OCI-LY7 (cell line): ENCODE data around the gene PCBP3. TPM values are rescaled to one million over a fixed set of nuclear protein-coding genes. Genes with fewer than 3 reads are reported as not detected.

ENCODE experiments used
- Bru-seq: library from RNA; stranded (reverse); fragments of 400-500 nt; gene quantifications from one replicate; lab custom pipeline; 2021; lab: Mats Ljungman, UMichigan
- BruChase-seq, 2 experiments: library from RNA; stranded (reverse); fragments of 400-500 nt; gene quantifications; one replicate each; lab custom pipeline; 2021; lab: Mats Ljungman, UMichigan
- BruUV-seq: library from RNA; stranded (reverse); fragments of 400-500 nt; replicated peaks from 2 replicates; lab custom pipeline; 2021; lab: Mats Ljungman, UMichigan
- CTCF ChIA-PET: fragments of 300-600 bp; sonication (Branson Sonifier 250); formaldehyde crosslinking; loops from one replicate; lab custom pipeline; 2022; ENCODE audit warnings: antibody characterized with exemption; ENCODE audit not compliant: unreplicated experiment; lab: Charles Lee
- POLR2A ChIA-PET: fragments of 300-600 bp; sonication (Branson Sonifier 250); formaldehyde crosslinking; loops from one replicate; lab custom pipeline; 2022; ENCODE audit warnings: antibody characterized with exemption; lab: Charles Lee
- DNase-seq: peaks from one replicate; pipeline ENCODE4 v3.0.0-alpha.2; 2015; ENCODE audit warnings: low spot score
- H2AFZ ChIP-seq: fragments of 200-600 bp; sonication (generic), shearing (Covaris generic); 2 replicates; pipeline ENCODE4 v1.6.1; 2014; ENCODE audit warnings: mild to moderate bottlenecking, antibody characterized with exemption, low read length, moderate library complexity
- H3K27ac ChIP-seq: fragments of 200-600 bp; sonication (generic); 2 replicates; pipeline ENCODE4 v1.5.1; 2014; ENCODE audit warnings: mixed run types, low read depth, mild to moderate bottlenecking, moderate library complexity, low read length, inconsistent platforms; ENCODE audit not compliant: poor library complexity, severe bottlenecking
- H3K36me3 ChIP-seq: fragments of 200-600 bp; sonication (generic); 2 replicates; pipeline ENCODE4 v1.6.1; 2014; ENCODE audit warnings: mild to moderate bottlenecking, antibody characterized with exemption, low read length, moderate library complexity, mixed read lengths; ENCODE audit not compliant: insufficient read depth
- H3K4me1 ChIP-seq: fragments of 200-600 bp; sonication (generic); 2 replicates; pipeline ENCODE4 v1.5.1; 2014; ENCODE audit warnings: mild to moderate bottlenecking, low read length; ENCODE audit not compliant: insufficient read depth, poor library complexity, severe bottlenecking
- H3K4me2 ChIP-seq: fragments of 200-600 bp; sonication (generic); 2 replicates; pipeline ENCODE4 v1.6.1; 2014; ENCODE audit warnings: mild to moderate bottlenecking, low read length
- H3K4me3 ChIP-seq: fragments of 200-600 bp; sonication (generic); 2 replicates; pipeline ENCODE4 v1.5.1; 2014; ENCODE audit warnings: mild to moderate bottlenecking, low read depth, low read length; ENCODE audit not compliant: poor library complexity, severe bottlenecking
- H3K79me2 ChIP-seq: fragments of 200-600 bp; sonication (generic); 2 replicates; pipeline ENCODE4 v1.6.1; 2016; ENCODE audit warnings: low read depth, mild to moderate bottlenecking, low read length, moderate library complexity, mixed read lengths; ENCODE audit not compliant: insufficient read depth
- H3K9me2 ChIP-seq: fragments of 200-600 bp; sonication (generic); 2 replicates; pipeline ENCODE4 v1.6.1; 2016; ENCODE audit warnings: mild to moderate bottlenecking, low read length, mixed read lengths; ENCODE audit not compliant: insufficient read depth
- H3K9me3 ChIP-seq: fragments of 200-600 bp; sonication (generic); 2 replicates; pipeline ENCODE4 v1.6.1; 2014; ENCODE audit warnings: mild to moderate bottlenecking, mixed run types, low read length, mixed read lengths
- H4K20me1 ChIP-seq: fragments of 200-600 bp; sonication (generic); 2 replicates; pipeline ENCODE4 v1.6.1; 2014; ENCODE audit warnings: mild to moderate bottlenecking, antibody characterized with exemption, low read length, moderate library complexity, mixed read lengths; ENCODE audit not compliant: insufficient read depth
- EZH2phosphoT487 ChIP-seq: fragments of 200-600 bp; sonication (generic); IDR thresholded peaks from 2 replicates; pipeline ENCODE4 v1.6.1; 2018; ENCODE audit warnings: low read depth, borderline replicate concordance, mild to moderate bottlenecking, mixed run types, antibody characterized with exemption, low read length, moderate library complexity, mixed read lengths
- intact Hi-C: fragments of 100-400 bp; cut with micrococcal nuclease; formaldehyde crosslinking; loops from one replicate; pipeline ENCODE4 v1.10.0; 2022; ENCODE audit not compliant: unreplicated experiment
- long read RNA-seq: library from polyadenylated mRNA; stranded (forward); transcript quantifications from one replicate; pipeline ENCODE4 v2.0.0, GENCODE V29; 2022
- total RNA-seq, 2 experiments: library from RNA; depleted of rRNA in 1 of 2; stranded (reverse); fragments of >200 nt in 1 of 2; shearing (Covaris generic) in 1 of 2; gene quantifications; 2 replicates each; pipeline ENCODE4 v1.2.3, GENCODE V29; 2014 to 2022
- TF ChIP-seq, protein P1 (sequence below): fragments of 200-600 bp; sonication (generic); conservative IDR thresholded peaks from 2 replicates; pipeline ENCODE4 v1.5.1; 2014; ENCODE audit warnings: mild to moderate bottlenecking, antibody characterized with exemption, low read length, moderate library complexity, mixed read lengths

Gene PCBP3
- total RNA-seq (2014; rRNA removed; shearing (Covaris generic)) (0.39 TPM in 1 of 2 replicates, not detected in the other), total RNA-seq (2022) (0.61 and 1.0 TPM in 2 replicates), Bru-seq, nascent RNA (percentile 21 among the genes with signal in this experiment), BruChase-seq, experiment 1, labeled RNA remaining after a 6-hour chase (percentile 25 among the genes with signal in this experiment), BruChase-seq, experiment 2, labeled RNA remaining after a 2-hour chase (percentile 26 among the genes with signal in this experiment)
- long read RNA-seq, partial matches to known transcripts: 0 of 1 reads
- long read RNA-seq, other reads (novel, unspliced or antisense): 1 of 1 reads

DNA sequence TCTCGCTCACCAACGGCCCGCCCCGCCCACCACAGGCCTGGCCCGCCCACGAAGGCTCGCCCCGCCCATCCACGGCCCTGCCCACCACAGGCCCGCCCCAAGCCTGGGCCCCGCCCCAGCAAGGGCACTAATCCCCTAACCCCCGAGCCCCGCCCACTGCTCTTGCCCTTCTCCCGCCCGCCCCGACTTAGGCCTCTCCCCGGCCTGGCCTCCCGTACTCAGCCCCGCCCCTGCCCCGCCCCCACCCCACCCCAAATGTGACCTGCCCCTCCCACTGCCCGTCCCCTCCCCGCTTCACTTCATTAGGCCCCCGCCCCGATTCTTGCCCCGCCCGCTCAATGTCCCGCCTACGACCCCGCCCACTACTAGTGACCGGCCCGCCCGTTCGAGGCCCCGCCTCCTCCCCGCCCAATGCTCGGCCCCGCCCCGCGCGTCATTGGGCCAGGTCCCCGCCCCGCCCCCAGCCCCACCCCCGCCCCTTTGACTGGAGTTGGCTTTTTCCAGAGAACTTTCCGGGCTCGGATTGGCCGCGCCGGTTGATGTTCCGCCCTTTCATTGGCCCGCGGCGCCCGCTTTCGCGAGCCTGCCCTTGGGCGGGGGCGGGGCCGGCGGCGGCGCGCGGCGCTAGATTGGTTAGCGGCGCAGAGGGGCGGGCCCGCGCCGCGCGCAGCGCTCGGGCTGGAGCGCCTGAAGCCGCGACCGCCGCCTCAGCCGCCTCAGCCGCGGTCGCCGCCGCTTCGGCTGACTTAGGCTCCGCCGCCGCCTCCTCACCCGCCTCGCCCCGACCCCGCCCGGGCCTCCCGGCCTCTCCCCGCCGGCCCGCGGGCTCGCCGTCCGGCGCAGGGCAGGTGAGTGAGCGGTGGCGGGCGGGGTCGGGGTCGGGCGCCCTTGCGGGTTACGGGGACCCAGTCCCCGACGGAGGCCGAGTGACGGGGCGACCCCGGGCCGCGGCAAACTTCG is at the start of gene PCBP3:
TSS of gene PCBP3 (plus strand) at position 705 of the 960 bp plus-strand sequence. CDS start 206,361 bp downstream, outside the sequence.
- ChIA-PET CTCF (no interaction called here), POLR2A (no interaction called here)
- BruUV-seq: no TSS peak
- Histone ChIP-seq H3K36me3 (no peaks in the 10 kb centered on the region), H2AFZ (no peak within 1 kb of the TSS), H3K9me3 (no peaks in the 10 kb centered on the region), H3K4me2 (peak within 1 kb of the TSS; percentile 43; the same call in 1 of the 2 replicates), H3K4me1 (peaks cover 35% of the 10 kb centered on the region), H3K9me2 (no peaks in the 10 kb centered on the region), H3K4me3 (peak within 1 kb of the TSS; percentile 45), H3K79me2 (no peaks in the 10 kb centered on the region), H3K27ac (no peak within 1 kb of the TSS), H4K20me1 (no peaks in the 10 kb centered on the region)
- DNase-seq: peak; percentile 98
- no peak for TF ChIP-seq EZH2phosphoT487
- TF ChIP-seq, protein P1, sequence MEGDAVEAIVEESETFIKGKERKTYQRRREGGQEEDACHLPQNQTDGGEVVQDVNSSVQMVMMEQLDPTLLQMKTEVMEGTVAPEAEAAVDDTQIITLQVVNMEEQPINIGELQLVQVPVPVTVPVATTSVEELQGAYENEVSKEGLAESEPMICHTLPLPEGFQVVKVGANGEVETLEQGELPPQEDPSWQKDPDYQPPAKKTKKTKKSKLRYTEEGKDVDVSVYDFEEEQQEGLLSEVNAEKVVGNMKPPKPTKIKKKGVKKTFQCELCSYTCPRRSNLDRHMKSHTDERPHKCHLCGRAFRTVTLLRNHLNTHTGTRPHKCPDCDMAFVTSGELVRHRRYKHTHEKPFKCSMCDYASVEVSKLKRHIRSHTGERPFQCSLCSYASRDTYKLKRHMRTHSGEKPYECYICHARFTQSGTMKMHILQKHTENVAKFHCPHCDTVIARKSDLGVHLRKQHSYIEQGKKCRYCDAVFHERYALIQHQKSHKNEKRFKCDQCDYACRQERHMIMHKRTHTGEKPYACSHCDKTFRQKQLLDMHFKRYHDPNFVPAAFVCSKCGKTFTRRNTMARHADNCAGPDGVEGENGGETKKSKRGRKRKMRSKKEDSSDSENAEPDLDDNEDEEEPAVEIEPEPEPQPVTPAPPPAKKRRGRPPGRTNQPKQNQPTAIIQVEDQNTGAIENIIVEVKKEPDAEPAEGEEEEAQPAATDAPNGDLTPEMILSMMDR: no peak
- intact Hi-C loops: loop anchor here (2.0 to 5.0 kb wide), 4 partner anchors 52 to 1306 kb away; partner anchors contain the start of gene CFAP410

DNA sequence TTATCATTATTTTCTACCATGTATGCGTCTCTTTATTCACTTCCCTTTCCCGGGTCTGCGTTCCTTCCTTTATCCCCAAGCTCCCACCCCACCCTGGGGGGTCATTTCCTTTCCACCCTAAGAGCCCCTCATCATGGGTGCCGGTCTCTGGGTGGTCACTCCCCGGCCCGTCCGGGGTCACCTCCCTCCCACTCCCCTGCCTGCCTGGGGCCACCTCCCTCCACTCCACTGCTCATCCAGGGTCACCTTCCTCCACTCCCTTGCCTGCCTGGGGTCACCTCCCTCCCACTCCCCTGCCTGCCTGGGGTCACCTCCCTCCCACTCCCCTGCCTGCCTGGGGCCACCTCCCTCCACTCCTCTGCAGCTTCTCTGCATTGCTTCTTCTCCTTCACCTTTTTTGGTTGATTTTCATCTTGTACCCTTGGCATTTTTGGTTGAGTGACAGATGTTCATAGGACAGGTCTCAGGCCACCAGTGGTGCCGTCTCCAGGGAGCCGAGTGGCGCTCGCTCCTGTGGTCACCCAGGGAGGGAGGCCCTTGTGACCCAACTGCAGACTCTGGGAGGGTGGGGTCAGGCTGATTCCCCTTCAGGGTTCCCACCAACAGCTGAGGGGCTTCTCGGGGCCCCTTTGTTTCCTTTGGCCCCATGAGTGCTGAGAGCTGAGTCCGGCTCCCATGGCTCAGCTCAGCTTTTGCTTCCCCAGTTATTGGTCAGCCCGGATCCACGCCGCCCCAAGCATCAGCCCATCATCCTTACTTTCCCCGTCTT is 48.6 kb upstream of the PCBP3 start:
- intact Hi-C loops: no loop called here
- Histone ChIP-seq H3K4me1 (peaks cover 23% of the 10 kb centered on the region), H3K4me3 (peak overlapping the region; percentile 71), H3K9me2 (no peaks in the 10 kb centered on the region), H3K36me3 (peaks cover 43% of the 10 kb centered on the region), H2AFZ (no peak overlapping the region), H4K20me1 (no peaks in the 10 kb centered on the region), H3K4me2 (peak overlapping the region; percentile 58), H3K9me3 (no peaks in the 10 kb centered on the region), H3K79me2 (peaks cover 23% of the 10 kb centered on the region), H3K27ac (no peak overlapping the region)
- TF ChIP-seq, protein P1: no peak
- TF ChIP-seq EZH2phosphoT487: no peak
- ChIA-PET POLR2A (no interaction called here), CTCF (no interaction called here)
- no TSS peak for BruUV-seq
- DNase-seq: no peak
